HFF-Myc (cell line): Measurements from ENCODE around the gene MALRD1.

Experiments used
- DNase-seq: peaks from one replicate; pipeline ENCODE4 v3.0.0-alpha.2; 2011; ENCODE audit warnings: low read depth; ENCODE audit errors: extremely low read depth
- H3K4me3 ChIP-seq: replicated peaks from 2 replicates; pipeline ENCODE4 v1.5.1; 2011; ENCODE audit warnings: low read depth, mild to moderate bottlenecking, control low read depth, low read length
- CTCF ChIP-seq: IDR thresholded peaks from 2 replicates; pipeline ENCODE4 v1.5.1; 2012; ENCODE audit warnings: mild to moderate bottlenecking, low read depth, low read length, control low read depth; ENCODE audit errors: missing control alignments

MALRD1 gene

GRCh38 chr10:19713800-19714525 lies 665.4 kb downstream of the MALRD1 start:
- peak; percentile 27 for TF ChIP-seq CTCF
- H3K4me3 ChIP-seq = no peak overlapping the region
- DNase-seq = no peak

- TF ChIP-seq CTCF = no peak
- H3K4me3 ChIP-seq = no peak overlapping the region
- DNase-seq = peak; percentile 91
Observed at GRCh38 chr10:19719284-19719683, 670.7 kb downstream of the MALRD1 start.

GRCh38 chr10:19724287-19724686 lies 675.7 kb downstream of the MALRD1 start:
- no peak for DNase-seq
- TF ChIP-seq CTCF = no peak
- no peak overlapping the region for H3K4me3 ChIP-seq

- DNase-seq = no peak
- no peak for TF ChIP-seq CTCF
- H3K4me3 ChIP-seq = no peak overlapping the region
Observed at GRCh38 chr10:19728376-19728775, 679.8 kb downstream of the MALRD1 start.

- no peak for TF ChIP-seq CTCF
- no peak overlapping the region for H3K4me3 ChIP-seq
- no peak for DNase-seq
Observed at GRCh38 chr10:19728964-19729363, 680.4 kb downstream of the MALRD1 start.

GRCh38 chr10:19730167-19730906 lies 681.7 kb downstream of the MALRD1 start:
- no peak for TF ChIP-seq CTCF
- H3K4me3 ChIP-seq = no peak overlapping the region
- peak; percentile 55 for DNase-seq
